Esophagus muscularis mucosa (tissue), 3 donors: ENCODE data around the gene MTFP1.
"Not testable (repeated sequence)": the region's sequence is repeated elsewhere in the genome, so short reads cannot be mapped to it uniquely, and the experiment has no call there.

ENCODE experiments used
- POLR2A ChIP-seq: fragments of 450-650 bp; IDR thresholded peaks from one replicate; pipeline ENCODE4 v1.6.1; 2017; ENCODE audit warnings: antibody characterized with exemption, moderate library complexity, mild to moderate bottlenecking, low read depth
- POLR2AphosphoS5 ChIP-seq, 2 donors: sonication (generic); formaldehyde crosslinking; IDR thresholded peaks; one replicate each; pipeline ENCODE4 v1.6.1; 2017; ENCODE audit warnings: antibody characterized with exemption in 2 of 2
- TF ChIP-seq, protein P1 (sequence below), 3 experiments: fragments of 200-600 bp in 2 of 3; fragments of 450-650 bp in 1 of 3; sonication (generic) in 2 of 3; IDR thresholded peaks; one replicate each; pipeline ENCODE4 v1.5.1; 2017 to 2019; ENCODE audit warnings: antibody characterized with exemption in 3 of 3, mild to moderate bottlenecking in 2 of 3, moderate library complexity in 1 of 3

DNA sequence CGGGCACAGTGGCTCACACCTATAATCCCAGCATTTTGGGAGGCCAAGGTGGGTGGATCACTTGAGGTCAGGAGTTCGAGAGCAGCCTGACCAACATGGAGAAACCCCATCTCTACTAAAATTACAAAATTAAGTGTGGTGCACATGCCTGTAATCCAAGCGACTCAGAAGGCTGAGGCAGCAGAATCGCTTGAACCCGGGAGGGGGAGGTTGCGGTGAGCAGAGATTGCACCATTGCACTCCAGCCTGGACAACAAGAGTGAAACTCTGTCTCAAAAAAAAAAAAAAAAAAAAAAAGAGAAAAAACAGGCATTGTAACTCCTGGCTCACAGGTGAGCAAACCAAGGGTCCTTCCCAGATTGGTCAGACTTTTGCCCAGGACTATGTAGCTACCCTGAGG is 35.0 kb downstream of the MTFP1 start:
- TF ChIP-seq, protein P1, sequence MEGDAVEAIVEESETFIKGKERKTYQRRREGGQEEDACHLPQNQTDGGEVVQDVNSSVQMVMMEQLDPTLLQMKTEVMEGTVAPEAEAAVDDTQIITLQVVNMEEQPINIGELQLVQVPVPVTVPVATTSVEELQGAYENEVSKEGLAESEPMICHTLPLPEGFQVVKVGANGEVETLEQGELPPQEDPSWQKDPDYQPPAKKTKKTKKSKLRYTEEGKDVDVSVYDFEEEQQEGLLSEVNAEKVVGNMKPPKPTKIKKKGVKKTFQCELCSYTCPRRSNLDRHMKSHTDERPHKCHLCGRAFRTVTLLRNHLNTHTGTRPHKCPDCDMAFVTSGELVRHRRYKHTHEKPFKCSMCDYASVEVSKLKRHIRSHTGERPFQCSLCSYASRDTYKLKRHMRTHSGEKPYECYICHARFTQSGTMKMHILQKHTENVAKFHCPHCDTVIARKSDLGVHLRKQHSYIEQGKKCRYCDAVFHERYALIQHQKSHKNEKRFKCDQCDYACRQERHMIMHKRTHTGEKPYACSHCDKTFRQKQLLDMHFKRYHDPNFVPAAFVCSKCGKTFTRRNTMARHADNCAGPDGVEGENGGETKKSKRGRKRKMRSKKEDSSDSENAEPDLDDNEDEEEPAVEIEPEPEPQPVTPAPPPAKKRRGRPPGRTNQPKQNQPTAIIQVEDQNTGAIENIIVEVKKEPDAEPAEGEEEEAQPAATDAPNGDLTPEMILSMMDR (IDR thresholded peaks at IDR 0.05) = not testable (repeated sequence)
- not testable (repeated sequence) for TF ChIP-seq POLR2A; POLR2AphosphoS5 (IDR thresholded peaks at IDR 0.05)
